HG03439 (cell line): ENCODE results near the gene SPOCK1.
A peak's percentile ranks its signal among the peaks of the same experiment; 100 is the strongest.

Experiments used
- ATAC-seq: cut with Tn5 transposase; IDR thresholded peaks from one replicate; pipeline ENCODE4 v1.9.1; 2021; ENCODE audit warnings: mild to moderate bottlenecking, moderate library complexity; ENCODE audit not compliant: unreplicated experiment

Gene SPOCK1

GRCh38 chr5:137090721-137091120 lies 408.4 kb downstream of the SPOCK1 start:
- no peak for ATAC-seq

DNA sequence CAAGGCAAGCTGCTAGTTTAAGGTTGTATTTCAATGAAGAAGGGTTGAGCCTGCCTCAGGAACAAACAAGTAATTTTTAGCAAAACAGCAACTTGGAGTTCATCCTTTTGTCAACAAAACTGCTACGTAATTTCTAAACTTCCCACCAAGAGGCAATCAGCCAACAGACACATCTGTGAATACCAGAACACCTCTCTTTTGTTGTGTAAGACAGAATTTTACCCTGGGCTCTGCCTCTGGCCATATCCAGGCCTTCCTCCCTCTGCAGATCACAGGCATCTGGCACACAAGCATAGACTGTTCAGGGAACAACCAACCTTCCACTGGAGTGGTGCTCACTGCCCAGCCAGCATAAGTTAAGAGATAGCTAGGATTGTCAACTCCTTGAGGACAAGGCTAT lies 409.0 kb downstream of the SPOCK1 start:
- no peak for ATAC-seq

DNA sequence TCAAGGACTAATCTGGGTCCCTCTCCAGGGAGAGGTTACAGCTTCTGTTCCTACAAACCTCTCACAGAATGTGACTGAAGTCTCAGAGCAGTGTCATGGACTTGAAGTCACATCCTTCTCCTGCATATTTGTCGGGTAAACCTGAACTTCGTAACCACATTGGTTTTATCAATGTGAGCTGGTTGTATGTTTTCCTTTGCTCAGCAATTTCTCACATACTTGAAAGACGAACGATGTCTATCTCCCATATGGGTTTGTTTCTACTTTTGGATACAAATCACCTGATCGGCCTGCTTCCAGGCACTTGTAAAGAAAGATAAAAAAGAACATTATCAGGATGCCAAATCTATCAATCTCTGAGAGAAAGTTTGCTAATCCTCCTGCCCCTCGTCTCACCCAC lies 411.0 kb downstream of the SPOCK1 start:
- ATAC-seq, result no peak

- no peak for ATAC-seq
These were observed 412.8 kb downstream of the SPOCK1 start for GRCh38 chr5:137086342-137086741.

GRCh38 chr5:137085206-137085605 lies 413.9 kb downstream of the SPOCK1 start:
- ATAC-seq, result no peak

DNA sequence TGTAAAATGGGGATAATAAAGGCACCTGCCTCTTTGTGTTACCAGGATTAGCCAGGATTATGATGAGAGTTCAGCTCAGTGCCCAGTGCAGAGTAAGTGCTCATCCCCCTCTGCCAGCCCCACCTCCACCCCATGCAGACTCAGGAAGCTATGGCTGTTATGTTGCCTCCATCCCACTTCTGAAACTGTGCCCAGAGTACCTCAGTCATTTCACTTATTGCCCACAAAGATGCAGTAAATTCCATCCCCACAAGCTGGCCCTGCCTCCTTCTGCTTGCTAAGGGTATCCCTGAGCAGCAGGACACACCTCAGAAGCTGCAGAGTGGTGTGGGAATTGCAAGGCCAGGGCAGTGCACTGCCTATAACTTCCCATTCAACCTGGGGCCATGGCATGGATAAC lies 415.1 kb downstream of the SPOCK1 start:
- ATAC-seq, result no peak

- no peak for ATAC-seq
These were observed 416.2 kb downstream of the SPOCK1 start for GRCh38 chr5:137082951-137083350.

DNA sequence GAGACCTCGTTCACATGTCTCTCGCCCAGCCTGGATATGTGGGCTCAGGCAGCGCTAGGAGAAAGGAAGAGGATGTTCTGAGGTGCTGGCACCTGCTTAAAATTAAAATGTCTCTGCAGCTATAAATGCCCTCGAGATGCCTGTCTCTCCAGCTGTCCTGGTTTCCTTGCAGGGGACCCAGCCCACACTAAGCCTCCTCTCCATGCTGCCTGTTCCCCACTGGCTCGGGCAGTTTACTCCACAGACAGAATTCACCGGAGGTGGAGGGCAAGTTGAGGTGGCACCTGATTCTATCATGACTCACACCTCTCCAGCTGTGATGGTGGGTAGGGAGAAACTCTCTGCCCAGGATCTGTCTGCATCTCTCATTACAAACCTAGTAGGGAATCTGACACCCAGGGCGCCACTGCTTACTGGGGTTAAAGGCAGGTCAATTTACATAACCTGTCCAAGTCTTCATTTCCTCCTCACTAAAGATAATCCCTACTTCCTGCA lies 420.9 kb downstream of the SPOCK1 start:
- ATAC-seq, result no peak

GRCh38 chr5:137075163-137075970 lies 423.8 kb downstream of the SPOCK1 start:
- ATAC-seq, result peak; percentile 67

- no peak for ATAC-seq
These were observed 425.9 kb downstream of the SPOCK1 start for GRCh38 chr5:137073189-137073588.

DNA sequence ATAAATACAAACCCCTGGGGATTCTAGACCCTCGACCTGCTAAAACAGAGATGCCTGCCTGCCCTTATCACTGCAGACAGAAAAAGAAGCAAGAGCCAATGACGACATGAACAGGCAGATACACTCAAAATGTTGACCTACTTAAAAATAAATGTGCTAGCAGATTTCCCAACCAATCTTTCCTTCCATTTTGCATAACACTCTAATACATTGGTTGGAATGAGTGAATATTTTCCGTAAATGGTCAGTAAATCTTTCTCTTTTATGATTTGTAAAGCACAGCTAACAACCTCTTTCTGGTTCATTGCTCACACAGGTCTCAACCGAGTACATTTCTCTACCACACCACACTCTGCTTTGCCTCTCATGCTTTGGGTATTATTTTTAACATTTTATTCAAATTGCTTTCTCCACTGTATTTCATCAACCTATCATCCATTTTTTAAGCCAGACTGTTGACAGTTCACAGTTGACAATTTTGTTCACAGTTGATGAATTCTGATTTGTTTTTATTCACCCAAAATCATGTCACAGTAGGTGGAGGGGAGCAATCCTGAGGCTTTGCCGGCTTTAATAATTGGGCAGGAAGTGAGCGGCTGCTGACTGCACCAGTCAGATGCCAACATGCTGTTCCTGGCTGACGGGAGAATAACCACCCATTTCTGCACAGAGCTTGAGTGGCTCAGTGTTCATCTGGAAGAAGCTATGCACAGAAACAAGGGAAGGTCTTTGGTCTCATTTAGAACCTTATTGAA lies 426.6 kb downstream of the SPOCK1 start:
- no peak for ATAC-seq

- no peak for ATAC-seq
These were observed 427.2 kb downstream of the SPOCK1 start for GRCh38 chr5:137071931-137072330.

GRCh38 chr5:137071526-137071925 lies 427.6 kb downstream of the SPOCK1 start:
- no peak for ATAC-seq

DNA sequence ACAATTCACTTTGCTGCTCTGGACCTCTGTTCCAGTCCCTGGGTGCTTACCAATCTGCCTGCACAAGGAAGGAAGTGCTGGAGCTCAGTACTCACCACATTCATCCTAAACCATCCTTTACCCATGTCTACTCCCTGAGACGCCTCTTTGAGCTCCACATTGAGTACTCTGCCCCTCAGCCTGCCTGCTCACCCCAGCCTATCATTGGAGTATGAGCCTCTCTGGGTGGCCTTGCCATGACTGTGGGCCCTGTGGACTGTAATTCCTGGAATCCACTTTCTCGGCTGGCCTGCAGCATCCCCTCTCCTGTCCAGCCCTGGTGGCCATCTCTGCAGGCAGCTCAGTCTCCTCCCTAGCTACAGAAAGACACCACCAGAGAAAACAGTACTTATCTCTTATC lies 428.6 kb downstream of the SPOCK1 start:
- no peak for ATAC-seq

GRCh38 chr5:137069358-137069757 lies 429.8 kb downstream of the SPOCK1 start:
- ATAC-seq, result no peak

GRCh38 chr5:137061382-137061781 lies 437.7 kb downstream of the SPOCK1 start:
- ATAC-seq, result no peak

DNA sequence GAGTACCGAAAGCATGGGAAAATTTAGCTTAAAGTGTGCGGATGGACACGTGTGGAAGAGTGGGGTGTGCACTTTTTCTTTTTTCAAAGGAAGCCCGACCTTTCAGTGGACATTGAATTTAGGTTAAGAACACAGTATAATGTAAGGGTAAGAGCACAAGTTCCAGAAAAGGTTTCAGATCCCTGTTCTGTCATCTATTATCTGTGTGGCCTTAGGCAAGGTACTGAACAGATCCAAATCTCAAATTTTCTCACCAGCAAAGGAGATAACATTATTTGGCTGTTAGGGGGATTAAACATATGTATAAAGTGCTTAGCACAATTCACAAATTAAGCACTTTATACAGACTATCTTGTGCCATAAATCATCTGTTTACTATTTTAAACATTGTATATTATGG lies 441.0 kb downstream of the SPOCK1 start:
- no peak for ATAC-seq

DNA sequence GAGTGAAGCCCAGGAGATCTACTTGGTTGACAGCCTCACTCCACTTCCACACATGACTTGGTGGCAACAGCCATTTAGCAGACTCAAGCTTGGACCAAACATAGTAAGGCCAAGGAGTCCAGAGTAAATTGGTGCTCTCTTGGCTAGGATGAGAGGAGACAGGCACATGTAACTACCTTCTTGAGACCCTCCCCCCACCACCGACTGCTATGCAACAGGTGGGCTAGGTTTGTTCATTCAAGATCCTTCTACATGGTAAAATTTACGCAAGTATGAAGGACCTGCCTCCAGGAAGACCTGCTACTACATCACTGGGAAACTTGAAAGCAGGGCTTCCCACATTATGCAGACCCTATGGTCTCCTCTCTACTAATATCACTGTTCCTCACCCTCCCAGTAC lies 442.4 kb downstream of the SPOCK1 start:
- ATAC-seq, result no peak

GRCh38 chr5:137055271-137055872 lies 443.8 kb downstream of the SPOCK1 start:
- ATAC-seq, result no peak

- no peak for ATAC-seq
These were observed 444.3 kb downstream of the SPOCK1 start for GRCh38 chr5:137054792-137055191.

GRCh38 chr5:137054335-137054734 lies 444.8 kb downstream of the SPOCK1 start:
- no peak for ATAC-seq

GRCh38 chr5:137051161-137051560 lies 448.0 kb downstream of the SPOCK1 start:
- ATAC-seq, result no peak
